ENCODE measurements around the gene TRABD2B.

Gene TRABD2B

DNA sequence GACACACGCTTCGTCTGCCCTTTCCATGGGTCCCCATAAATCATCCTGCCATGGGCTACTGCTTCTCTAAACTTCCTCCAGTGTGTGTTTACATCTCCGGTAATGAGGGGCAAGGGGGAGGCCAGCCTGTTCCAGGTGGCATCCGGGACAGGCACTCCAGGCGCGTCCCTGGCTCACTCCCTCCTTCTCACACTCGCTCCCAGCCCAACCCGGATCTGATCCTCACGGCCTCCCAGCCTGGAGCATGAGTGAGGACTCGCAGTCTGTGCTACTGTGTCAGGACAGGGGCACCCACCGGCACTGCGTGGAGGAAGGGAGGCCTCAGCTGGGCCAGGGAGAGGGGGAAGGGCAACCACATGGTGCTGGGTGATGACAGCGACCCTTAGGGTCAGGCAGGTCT, 225.4 kb downstream of the TRABD2B start:
- H3K4me3 Mint-ChIP-seq, result no peak overlapping the region
- ATAC-seq (replicated peaks; ENCODE audit: extremely low read depth, poor library complexity, severe bottlenecking) (no peak), DNase-seq (ENCODE audit: low spot score in 2 of 2) (no peak)
- H3K27me3 Mint-ChIP-seq, result peaks cover 51% of the 10 kb centered on the region
- H3K27ac Mint-ChIP-seq (ENCODE audit: low read depth), result no peak overlapping the region
- no peaks in the 10 kb centered on the region for H3K36me3 Mint-ChIP-seq (ENCODE audit: insufficient read depth)
- H3K4me1 Mint-ChIP-seq, result peaks cover 2% of the 10 kb centered on the region
- H3K9me3 Mint-ChIP-seq, result no peaks in the 10 kb centered on the region

DNA sequence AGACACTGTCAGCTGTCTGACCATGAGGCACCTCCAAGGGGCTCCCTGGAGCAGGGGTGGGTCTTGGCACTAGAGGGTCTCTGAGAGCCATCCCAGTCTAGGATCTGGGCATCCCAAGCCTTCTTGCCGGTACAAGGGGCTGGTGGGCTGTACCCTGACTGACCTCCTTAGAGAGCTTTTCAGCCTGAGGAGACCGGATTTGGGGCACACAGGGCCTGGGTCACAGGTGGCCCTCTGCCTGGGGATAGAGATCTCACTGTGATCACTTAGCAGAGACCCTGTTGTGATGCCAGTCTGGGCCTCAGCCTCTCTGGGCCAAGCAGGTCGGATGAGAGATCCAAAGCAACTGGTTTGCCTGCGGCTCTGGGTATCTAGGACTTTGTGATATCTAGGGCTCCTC, 227.2 kb downstream of the TRABD2B start:
- ATAC-seq (replicated peaks; ENCODE audit: extremely low read depth, poor library complexity, severe bottlenecking) (no peak), DNase-seq (ENCODE audit: low spot score in 2 of 2) (no peak)
- H3K4me1 Mint-ChIP-seq, result peaks cover 5% of the 10 kb centered on the region
- H3K4me3 Mint-ChIP-seq, result no peak overlapping the region
- H3K27ac Mint-ChIP-seq (ENCODE audit: low read depth), result no peak overlapping the region
- no peaks in the 10 kb centered on the region for H3K36me3 Mint-ChIP-seq (ENCODE audit: insufficient read depth)
- H3K9me3 Mint-ChIP-seq, result no peaks in the 10 kb centered on the region
- H3K27me3 Mint-ChIP-seq, result peaks cover 65% of the 10 kb centered on the region

- Mint-ChIP-seq H3K9me3 (no peaks in the 10 kb centered on the region), H3K4me1 (peaks cover 5% of the 10 kb centered on the region), H3K36me3 (ENCODE audit: insufficient read depth) (no peaks in the 10 kb centered on the region), H3K27ac (ENCODE audit: low read depth) (no peak overlapping the region), H3K27me3 (peaks cover 64% of the 10 kb centered on the region), H3K4me3 (no peak overlapping the region)
- ATAC-seq (replicated peaks; ENCODE audit: extremely low read depth, poor library complexity, severe bottlenecking) (no peak), DNase-seq (ENCODE audit: low spot score in 2 of 2) (no peak)
Measured at GRCh38 chr1:47769295-47769694, 227.9 kb downstream of the TRABD2B start.

- Mint-ChIP-seq H3K27ac (ENCODE audit: low read depth) (no peak overlapping the region), H3K4me1 (peaks cover 5% of the 10 kb centered on the region), H3K4me3 (no peak overlapping the region), H3K36me3 (ENCODE audit: insufficient read depth) (no peaks in the 10 kb centered on the region), H3K9me3 (no peaks in the 10 kb centered on the region), H3K27me3 (peaks cover 51% of the 10 kb centered on the region)
- ATAC-seq (replicated peaks; ENCODE audit: extremely low read depth, poor library complexity, severe bottlenecking) (no peak), DNase-seq (ENCODE audit: low spot score in 2 of 2) (no peak)
Measured at GRCh38 chr1:47767741-47768100, 229.5 kb downstream of the TRABD2B start.

DNA sequence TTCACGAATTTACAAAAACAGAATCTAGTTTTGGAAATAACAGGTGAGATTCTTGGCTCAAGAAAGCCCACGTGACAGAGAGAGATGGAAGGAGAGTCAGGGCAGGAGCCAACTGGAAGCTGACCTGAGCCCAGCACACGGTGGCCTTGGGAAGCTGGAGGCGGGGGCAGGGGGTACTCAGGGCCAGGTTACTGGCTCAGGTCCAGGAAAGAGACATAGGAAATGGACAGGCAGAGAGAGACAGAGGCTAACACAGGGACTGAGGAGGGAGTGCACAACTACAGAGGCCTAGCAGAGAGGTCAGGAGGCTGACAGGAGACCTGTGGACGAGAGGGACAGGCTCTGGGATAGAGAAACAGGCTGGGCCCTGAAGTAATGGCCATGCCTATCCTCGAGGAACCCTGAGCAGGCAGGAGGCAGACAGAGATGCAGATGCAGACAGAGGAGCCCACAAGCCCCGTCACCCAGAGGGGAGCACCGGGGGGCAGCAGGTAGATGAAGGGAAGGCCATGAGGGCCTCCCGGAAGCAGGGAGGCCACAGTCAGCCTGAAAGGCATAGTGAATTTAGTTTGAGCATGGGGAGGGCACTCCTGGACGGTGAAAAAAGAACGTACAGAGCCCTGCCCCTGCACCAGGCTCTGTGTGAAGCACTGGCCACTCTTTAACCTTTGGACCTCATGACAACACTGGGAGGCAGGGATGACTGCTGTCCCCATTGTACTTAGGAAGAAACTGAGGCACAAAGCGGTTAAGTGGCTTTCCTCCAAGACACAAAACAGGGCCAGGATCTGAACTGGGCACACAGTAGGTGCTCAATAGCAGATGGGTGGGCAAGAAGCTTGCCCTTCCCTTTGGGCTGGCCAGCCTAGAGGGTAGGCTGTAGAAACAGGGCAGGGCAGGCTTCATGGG, 230.1 kb downstream of the TRABD2B start:
- no peak overlapping the region for H3K27ac Mint-ChIP-seq (ENCODE audit: low read depth)
- no peak for ATAC-seq (replicated peaks; ENCODE audit: extremely low read depth, poor library complexity, severe bottlenecking)
- no peaks in the 10 kb centered on the region for H3K36me3 Mint-ChIP-seq (ENCODE audit: insufficient read depth)
- no peak for DNase-seq (ENCODE audit: low spot score in 2 of 2)
- H3K27me3 Mint-ChIP-seq, result peaks cover 50% of the 10 kb centered on the region
- no peaks in the 10 kb centered on the region for H3K9me3 Mint-ChIP-seq
- H3K4me3 Mint-ChIP-seq, result no peak overlapping the region
- peaks cover 5% of the 10 kb centered on the region for H3K4me1 Mint-ChIP-seq

GRCh38 chr1:47765742-47766485, 231.3 kb downstream of the TRABD2B start:
- Mint-ChIP-seq H3K4me3 (no peak overlapping the region), H3K27me3 (peaks cover 50% of the 10 kb centered on the region), H3K27ac (ENCODE audit: low read depth) (no peak overlapping the region), H3K36me3 (ENCODE audit: insufficient read depth) (no peaks in the 10 kb centered on the region), H3K9me3 (no peaks in the 10 kb centered on the region), H3K4me1 (peaks cover 5% of the 10 kb centered on the region)
- ATAC-seq (replicated peaks; ENCODE audit: extremely low read depth, poor library complexity, severe bottlenecking) (no peak), DNase-seq (ENCODE audit: low spot score in 2 of 2) (no peak)

DNA sequence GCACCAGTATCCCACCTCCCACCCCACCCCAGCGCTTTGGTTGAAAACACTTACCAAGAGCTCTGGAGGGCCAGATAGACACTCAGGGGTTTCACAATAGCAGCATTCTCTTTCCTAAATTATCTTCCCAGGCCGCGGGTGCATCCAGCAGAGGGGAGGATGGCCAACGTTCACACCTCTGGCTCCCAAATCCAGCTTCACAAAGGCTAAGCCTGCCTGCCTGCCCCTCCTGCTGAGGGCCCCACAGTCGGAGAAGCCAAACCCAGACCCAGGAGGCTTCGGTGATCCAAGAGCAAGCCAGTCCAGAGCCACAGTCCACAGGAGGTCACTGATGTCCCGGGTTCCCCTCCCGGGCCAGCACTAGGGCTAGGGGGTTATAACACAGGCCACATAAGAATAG, 231.9 kb downstream of the TRABD2B start:
- no peak for ATAC-seq (replicated peaks; ENCODE audit: extremely low read depth, poor library complexity, severe bottlenecking)
- Mint-ChIP-seq H3K27me3 (peaks cover 46% of the 10 kb centered on the region), H3K9me3 (no peaks in the 10 kb centered on the region), H3K27ac (ENCODE audit: low read depth) (no peak overlapping the region), H3K4me3 (no peak overlapping the region), H3K36me3 (ENCODE audit: insufficient read depth) (no peaks in the 10 kb centered on the region), H3K4me1 (peaks cover 5% of the 10 kb centered on the region)
- no peak for DNase-seq (ENCODE audit: low spot score in 2 of 2)

- Mint-ChIP-seq H3K27me3 (peaks cover 48% of the 10 kb centered on the region), H3K4me3 (no peak overlapping the region), H3K27ac (ENCODE audit: low read depth) (no peak overlapping the region), H3K9me3 (no peaks in the 10 kb centered on the region), H3K36me3 (ENCODE audit: insufficient read depth) (no peaks in the 10 kb centered on the region), H3K4me1 (peaks cover 5% of the 10 kb centered on the region)
- DNase-seq (ENCODE audit: low spot score in 2 of 2), result no peak
- no peak for ATAC-seq (replicated peaks; ENCODE audit: extremely low read depth, poor library complexity, severe bottlenecking)
Measured at GRCh38 chr1:47764461-47765046, 232.6 kb downstream of the TRABD2B start.

DNA sequence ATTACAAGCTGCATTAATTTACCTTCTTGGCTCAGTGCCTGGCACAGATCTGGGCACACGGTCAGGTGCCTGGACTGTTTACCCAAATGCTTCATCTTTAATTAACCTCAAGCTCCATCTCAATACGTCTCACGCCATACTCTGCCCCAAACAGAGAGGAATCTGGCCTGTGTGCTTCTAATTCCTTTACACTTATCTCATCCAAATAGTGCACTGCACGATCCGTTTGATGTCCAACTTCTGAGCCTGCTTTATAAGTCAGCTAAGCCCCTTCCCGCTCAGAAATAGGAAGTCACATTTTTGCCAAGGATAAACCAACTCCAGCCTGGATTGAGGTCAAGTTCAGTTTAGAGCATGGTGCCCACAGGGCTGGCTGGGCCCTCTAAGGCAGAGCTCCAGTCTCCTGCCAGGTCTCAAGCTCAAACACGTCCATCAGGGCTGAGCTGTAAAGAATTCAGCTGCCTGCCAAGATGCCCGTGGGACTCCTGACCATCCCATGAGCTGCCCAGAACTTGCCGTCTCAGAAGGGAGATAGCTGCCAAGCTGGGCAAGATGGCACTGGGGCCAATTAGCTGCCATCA, 233.5 kb downstream of the TRABD2B start:
- Mint-ChIP-seq H3K27me3 (peaks cover 56% of the 10 kb centered on the region), H3K9me3 (no peaks in the 10 kb centered on the region), H3K27ac (ENCODE audit: low read depth) (no peak overlapping the region), H3K4me3 (no peak overlapping the region), H3K36me3 (ENCODE audit: insufficient read depth) (no peaks in the 10 kb centered on the region), H3K4me1 (peaks cover 5% of the 10 kb centered on the region)
- ATAC-seq (replicated peaks; ENCODE audit: extremely low read depth, poor library complexity, severe bottlenecking), result no peak
- no peak for DNase-seq (ENCODE audit: low spot score in 2 of 2)

DNA sequence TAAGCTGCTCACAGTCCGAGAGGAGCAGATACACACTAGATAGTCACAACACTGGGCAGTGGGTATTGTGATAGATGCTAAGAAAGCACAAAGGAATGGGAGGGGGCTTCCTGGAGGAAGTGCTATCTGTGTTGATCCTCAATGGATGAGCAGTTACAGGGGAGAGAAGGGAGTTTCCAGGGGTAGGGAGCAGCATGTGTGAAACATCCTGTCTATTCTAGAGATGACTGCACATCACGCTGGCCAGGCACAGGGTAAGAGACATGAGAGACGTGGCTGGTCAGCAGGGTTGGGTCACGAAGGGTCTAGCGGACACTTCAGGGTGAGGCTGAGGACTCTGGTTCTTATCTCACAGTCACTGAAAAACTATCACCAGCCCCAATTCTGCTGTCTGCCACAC, 235.2 kb downstream of the TRABD2B start:
- ATAC-seq (replicated peaks; ENCODE audit: extremely low read depth, poor library complexity, severe bottlenecking) (no peak), DNase-seq (ENCODE audit: low spot score in 2 of 2) (no peak)
- peaks cover 65% of the 10 kb centered on the region for H3K27me3 Mint-ChIP-seq
- H3K4me3 Mint-ChIP-seq, result no peak overlapping the region
- no peaks in the 10 kb centered on the region for H3K36me3 Mint-ChIP-seq (ENCODE audit: insufficient read depth)
- H3K27ac Mint-ChIP-seq (ENCODE audit: low read depth), result no peak overlapping the region
- H3K9me3 Mint-ChIP-seq, result no peaks in the 10 kb centered on the region
- peaks cover 5% of the 10 kb centered on the region for H3K4me1 Mint-ChIP-seq

DNA sequence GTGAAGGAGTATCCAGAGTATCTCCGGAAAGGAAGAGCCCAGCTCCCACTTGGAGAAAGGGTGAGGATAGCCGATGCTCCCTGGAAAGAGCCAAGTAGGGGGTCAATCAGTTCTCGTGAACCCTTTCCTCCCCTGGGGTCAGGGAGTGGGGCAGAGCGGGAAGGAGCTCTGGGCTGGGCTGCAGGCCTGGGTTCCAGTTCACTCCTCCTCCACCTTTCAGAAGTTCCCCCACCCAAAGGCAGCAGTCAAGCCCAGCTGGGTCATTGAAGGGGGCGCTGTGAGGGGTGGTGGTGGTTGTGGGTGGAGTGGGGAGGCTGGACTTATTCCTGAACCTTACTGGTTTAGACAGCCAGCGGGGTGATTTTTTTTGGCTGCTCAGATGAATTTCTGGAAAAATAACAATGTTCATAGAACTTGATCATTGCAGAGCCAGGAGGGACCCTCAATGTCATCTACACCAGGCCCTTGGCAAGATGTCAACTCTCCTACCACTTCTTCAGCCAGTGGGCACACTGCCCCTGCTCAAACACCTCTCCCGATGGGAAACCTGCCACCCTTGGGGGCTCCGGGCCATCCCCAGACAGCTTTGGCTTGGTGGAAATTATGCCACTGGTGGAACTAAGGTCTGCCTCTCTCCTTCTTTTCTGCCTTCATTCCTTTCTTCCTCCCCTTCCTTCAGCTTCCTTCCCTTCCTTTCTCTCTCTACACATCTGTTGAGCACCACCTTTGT, 235.8 kb downstream of the TRABD2B start:
- DNase-seq (ENCODE audit: low spot score in 2 of 2), result no peak

GRCh38 chr1:47759936-47760629, 237.1 kb downstream of the TRABD2B start:
- H3K4me3 Mint-ChIP-seq, result no peak overlapping the region
- H3K27me3 Mint-ChIP-seq, result peaks cover 58% of the 10 kb centered on the region
- H3K36me3 Mint-ChIP-seq (ENCODE audit: insufficient read depth), result no peaks in the 10 kb centered on the region
- no peak for ATAC-seq (replicated peaks; ENCODE audit: extremely low read depth, poor library complexity, severe bottlenecking)
- DNase-seq (ENCODE audit: low spot score in 2 of 2), result no peak
- H3K27ac Mint-ChIP-seq (ENCODE audit: low read depth), result no peak overlapping the region
- H3K4me1 Mint-ChIP-seq, result no peaks in the 10 kb centered on the region
- H3K9me3 Mint-ChIP-seq, result no peaks in the 10 kb centered on the region

More for the DNA sequence above, 235.8 kb downstream of the TRABD2B start:
- Mint-ChIP-seq H3K27ac (ENCODE audit: low read depth) (no peak overlapping the region), H3K27me3 (peaks cover 65% of the 10 kb centered on the region), H3K4me3 (no peak overlapping the region), H3K4me1 (no peaks in the 10 kb centered on the region), H3K9me3 (no peaks in the 10 kb centered on the region), H3K36me3 (ENCODE audit: insufficient read depth) (no peaks in the 10 kb centered on the region)
- no peak for ATAC-seq (replicated peaks; ENCODE audit: extremely low read depth, poor library complexity, severe bottlenecking)
